GM19452 (cell line): ENCODE results near the gene RNU1-2.
"Not testable (repeated sequence)": the region's sequence is repeated elsewhere in the genome, so short reads cannot be mapped to it uniquely, and the experiment has no call there.

Experiments
- ATAC-seq: cut with Tn5 transposase; IDR thresholded peaks from one replicate; pipeline ENCODE4 v1.9.1; 2021; ENCODE audit not compliant: unreplicated experiment

RNU1-2 gene

GRCh38 chr1:16925635-16926490 lies 30.1 kb downstream of the RNU1-2 start:
- ATAC-seq, result no peak

DNA sequence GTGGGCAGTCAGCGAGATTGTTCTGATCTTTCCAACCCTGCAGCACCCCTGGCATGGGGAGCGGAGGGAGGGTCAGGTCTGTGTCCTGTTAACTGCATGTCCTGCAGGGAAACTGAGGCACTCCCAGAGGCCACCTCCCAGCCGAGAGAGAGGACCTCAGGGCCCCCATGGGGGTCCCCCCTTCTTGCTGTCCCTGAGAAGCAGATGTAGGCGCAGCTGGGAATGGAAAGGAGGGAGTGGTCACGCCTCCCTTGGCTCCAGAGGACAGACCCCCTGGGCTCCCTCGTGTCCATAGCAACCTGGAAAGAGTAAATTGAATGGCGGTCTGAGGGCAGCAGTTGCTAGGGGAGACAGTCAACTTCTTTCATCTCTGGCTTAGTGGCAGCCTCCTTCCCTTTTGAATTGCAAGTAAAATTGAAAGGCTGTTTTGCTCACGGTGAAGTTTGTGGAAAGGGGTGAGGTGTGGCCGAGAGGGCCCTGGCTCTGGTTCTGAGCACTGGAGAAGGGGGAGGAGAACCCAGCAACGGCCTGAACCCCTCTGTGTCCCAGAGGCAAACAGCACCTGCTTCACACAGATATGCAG lies 30.8 kb downstream of the RNU1-2 start:
- no peak for ATAC-seq

GRCh38 chr1:16927256-16927655 lies 31.5 kb downstream of the RNU1-2 start:
- no peak for ATAC-seq

GRCh38 chr1:16927711-16928485 lies 32.1 kb downstream of the RNU1-2 start:
- no peak for ATAC-seq

GRCh38 chr1:16929146-16930041 lies 33.6 kb downstream of the RNU1-2 start:
- ATAC-seq, result not testable (repeated sequence)

GRCh38 chr1:16931206-16931934 lies 35.6 kb downstream of the RNU1-2 start:
- not testable (repeated sequence) for ATAC-seq

GRCh38 chr1:16933945-16934344 lies 38.2 kb downstream of the RNU1-2 start:
- not testable (repeated sequence) for ATAC-seq

DNA sequence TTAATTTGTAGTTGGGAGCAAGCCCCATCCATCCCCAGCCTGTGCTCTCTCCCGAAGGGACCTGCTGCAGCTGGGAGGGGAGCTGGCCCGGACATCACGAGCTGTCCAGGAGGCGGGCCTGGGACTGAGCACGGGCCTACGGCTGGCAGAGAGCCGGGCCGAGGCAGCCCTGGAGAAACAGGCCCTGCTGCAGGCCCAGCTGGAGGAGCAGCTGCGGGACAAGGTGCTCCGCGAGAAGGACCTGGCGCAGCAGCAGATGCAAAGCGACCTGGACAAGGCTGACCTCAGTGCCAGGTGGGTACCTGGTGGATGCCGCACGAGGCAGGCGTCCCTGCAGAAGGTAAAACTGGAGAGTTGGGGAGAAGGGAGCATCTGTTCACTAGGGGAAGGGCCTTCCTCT lies 40.8 kb downstream of the RNU1-2 start:
- ATAC-seq, result not testable (repeated sequence)

GRCh38 chr1:16938351-16939321 lies 42.9 kb downstream of the RNU1-2 start:
- ATAC-seq, result no peak

GRCh38 chr1:16939386-16940180 lies 43.8 kb downstream of the RNU1-2 start:
- not testable (repeated sequence) for ATAC-seq

GRCh38 chr1:16944038-16944437 lies 48.3 kb downstream of the RNU1-2 start:
- no peak for ATAC-seq

GRCh38 chr1:16945512-16945911 lies 49.7 kb downstream of the RNU1-2 start:
- ATAC-seq, result not testable (repeated sequence)
